CD4-positive, CD25-positive, alpha-beta regulatory T cell (primary cell): ENCODE results near the gene SLC35E3. TPM values are rescaled to one million over a fixed set of nuclear protein-coding genes. Genes with fewer than 3 reads are reported as not detected.

ENCODE experiments used
- ATAC-seq, 2 donors: fragments of 150-1000 bp; cut with Tn5 transposase; one replicate each; pipeline ENCODE4 v1.10.0; 2021; ENCODE audit warnings: low read depth in 2 of 2, moderate number of reproducible peaks in 2 of 2, moderate library complexity in 1 of 2
- DNase-seq, 3 donors: peaks; one replicate each; pipeline versions ENCODE4 v3.0.0 to v3.0.0-alpha.2; 2012 to 2022; ENCODE audit warnings: mixed read lengths in 1 of 3
- H3K27ac ChIP-seq: one replicate; pipeline ENCODE4 v1.7.0; 2013; ENCODE audit warnings: mild to moderate bottlenecking, low read length; ENCODE audit not compliant: insufficient read depth, poor library complexity, severe bottlenecking
- H3K27me3 ChIP-seq: one replicate; pipeline ENCODE4 v1.7.0; 2013; ENCODE audit warnings: low read length; ENCODE audit not compliant: control insufficient read depth, insufficient read depth
- H3K36me3 ChIP-seq: one replicate; pipeline ENCODE4 v1.7.0; 2013; ENCODE audit warnings: mild to moderate bottlenecking, low read length, moderate library complexity; ENCODE audit not compliant: control insufficient read depth, insufficient read depth
- H3K4me1 ChIP-seq: 2 replicates; pipeline ENCODE4 v1.7.0; 2013; ENCODE audit warnings: mild to moderate bottlenecking, low read length; ENCODE audit not compliant: insufficient read depth, control insufficient read depth, poor library complexity, severe bottlenecking
- H3K4me3 ChIP-seq: one replicate; pipeline ENCODE4 v1.7.0; 2013; ENCODE audit warnings: low read depth, mild to moderate bottlenecking, low read length, moderate library complexity
- H3K9me3 ChIP-seq, 2 experiments: 1 replicate in 1 of 2; 2 replicates in 1 of 2; pipeline ENCODE4 v1.7.0; 2013; ENCODE audit warnings: low read length in 2 of 2, mild to moderate bottlenecking in 1 of 2, moderate library complexity in 1 of 2; ENCODE audit not compliant: control insufficient read depth in 2 of 2
- H3K27ac Mint-ChIP-seq, 3 donors: one replicate each; pipeline ENCODE4 v1.8.0; 2020 to 2022; ENCODE audit warnings: mild to moderate bottlenecking in 3 of 3, mixed read lengths in 3 of 3, moderate library complexity in 2 of 3
- H3K27me3 Mint-ChIP-seq: one replicate; pipeline ENCODE4 v1.8.0; 2022; ENCODE audit warnings: mild to moderate bottlenecking, mixed read lengths
- H3K36me3 Mint-ChIP-seq: one replicate; pipeline ENCODE4 v1.8.0; 2020; ENCODE audit warnings: mixed read lengths
- H3K4me1 Mint-ChIP-seq, 4 donors: one replicate each; pipeline ENCODE4 v1.8.0; 2020 to 2022; ENCODE audit warnings: mixed read lengths in 4 of 4, mild to moderate bottlenecking in 1 of 4
- H3K4me3 Mint-ChIP-seq, 4 donors: one replicate each; pipeline ENCODE4 v1.8.0; 2020 to 2022; ENCODE audit warnings: mild to moderate bottlenecking in 4 of 4, mixed read lengths in 4 of 4, moderate library complexity in 3 of 4
- H3K9me3 Mint-ChIP-seq, 7 donors: one replicate each; pipeline ENCODE4 v1.8.0; 2020 to 2022; ENCODE audit warnings: mixed read lengths in 7 of 7, mild to moderate bottlenecking in 3 of 7, moderate library complexity in 2 of 7
- polyA plus RNA-seq, 4 donors: library from polyadenylated mRNA; unstranded; fragments of 300-500 nt; fragmentation: Illumina TruSeq; gene quantifications; one replicate each; pipeline ENCODE4 v1.2.3, GENCODE V29; 2021
- total RNA-seq: library from RNA; stranded (reverse); gene quantifications from one replicate; pipeline ENCODE4 v1.2.3, GENCODE V29; 2022

Gene SLC35E3
- total and polyA plus RNA-seq, 5 donors from 2014 or later: 12.1 to 20.2 (median 14.5) TPM

DNA sequence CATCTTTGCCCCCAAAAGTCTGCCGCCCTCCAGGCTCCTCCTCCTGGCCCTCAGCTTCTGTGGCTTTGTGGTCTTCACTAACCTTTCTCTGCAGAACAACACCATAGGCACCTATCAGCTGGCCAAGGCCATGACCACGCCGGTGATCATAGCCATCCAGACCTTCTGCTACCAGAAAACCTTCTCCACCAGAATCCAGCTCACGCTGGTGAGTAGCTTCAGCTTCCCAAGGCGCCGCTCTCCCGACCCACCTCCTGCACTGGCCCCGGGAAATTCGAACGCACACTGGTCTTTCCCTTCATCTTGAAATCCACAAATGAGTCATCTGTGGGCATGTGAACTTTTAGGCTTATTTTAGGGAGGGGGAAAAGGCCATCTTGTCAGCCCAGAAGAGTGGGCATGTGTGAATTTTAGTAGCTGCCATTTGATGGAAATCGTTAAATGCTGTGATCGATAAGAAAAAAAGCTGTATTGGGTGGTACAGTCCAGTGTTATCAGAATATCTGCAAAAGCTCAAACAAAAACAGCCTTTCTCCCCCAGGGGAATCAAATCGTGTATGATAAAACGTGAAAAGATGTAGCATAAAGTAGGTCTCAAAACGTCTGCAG, 700 bp downstream of the SLC35E3 start:
- no peaks in the 10 kb centered on the region for H3K9me3 Mint-ChIP-seq
- peak; percentile 14 to 40 (median 22) for DNase-seq
- H3K27me3 Mint-ChIP-seq: no peaks in the 10 kb centered on the region
- Histone ChIP-seq H3K27me3 (no peaks in the 10 kb centered on the region), H3K9me3 (no peaks in the 10 kb centered on the region), H3K4me3 (peak overlapping the region; percentile 93), H3K4me1 (peaks cover 38% of the 10 kb centered on the region), H3K27ac (peak overlapping the region; percentile 82), H3K36me3 (peaks cover 5% of the 10 kb centered on the region)
- peak in 1 of 2 donors; percentile 2 for ATAC-seq
- peak overlapping the region; percentile 46 to 96 (median 96) for H3K27ac Mint-ChIP-seq
- peak overlapping the region; percentile 95 to 99 (median 98) for H3K4me3 Mint-ChIP-seq
- peaks cover 19% of the 10 kb centered on the region for H3K36me3 Mint-ChIP-seq
- peaks cover 10 to 68% (median 44%) of the 10 kb centered on the region in 4 donors for H3K4me1 Mint-ChIP-seq

GRCh38 chr12:68749443-68749842, 3.5 kb downstream of the SLC35E3 start:
- DNase-seq: no peak
- no peaks in the 10 kb centered on the region for H3K9me3 ChIP-seq
- no peak for ATAC-seq
- H3K36me3 ChIP-seq: peaks cover 11% of the 10 kb centered on the region
- H3K4me1 ChIP-seq: peaks cover 28% of the 10 kb centered on the region
- Mint-ChIP-seq H3K4me1 (peaks cover 0 to 57% (median 36%) of the 10 kb centered on the region in 4 donors), H3K9me3 (no peaks in the 10 kb centered on the region), H3K4me3 (peak overlapping the region in 1 of 4 donors; percentile 55), H3K27ac (peak overlapping the region; percentile 25 to 52 (median 43)), H3K36me3 (peaks cover 37% of the 10 kb centered on the region), H3K27me3 (no peaks in the 10 kb centered on the region)
- no peak overlapping the region for H3K27ac ChIP-seq
- H3K27me3 ChIP-seq: no peaks in the 10 kb centered on the region
- no peak overlapping the region for H3K4me3 ChIP-seq

GRCh38 chr12:68749861-68750260, 3.9 kb downstream of the SLC35E3 start:
- DNase-seq: no peak
- H3K27ac Mint-ChIP-seq: peak overlapping the region; percentile 25 to 52 (median 43)

GRCh38 chr12:68750506-68750905, 4.5 kb downstream of the SLC35E3 start:
- ATAC-seq (no peak), DNase-seq (no peak)
- Histone ChIP-seq H3K9me3 (no peaks in the 10 kb centered on the region), H3K27me3 (no peaks in the 10 kb centered on the region), H3K27ac (no peak overlapping the region), H3K4me1 (peaks cover 21% of the 10 kb centered on the region), H3K36me3 (peaks cover 19% of the 10 kb centered on the region), H3K4me3 (no peak overlapping the region)
- Mint-ChIP-seq H3K27me3 (no peaks in the 10 kb centered on the region), H3K9me3 (no peaks in the 10 kb centered on the region), H3K4me3 (no peak overlapping the region), H3K27ac (peak overlapping the region in 2 of 3 donors; percentile 25 to 52), H3K4me1 (peaks cover 0 to 51% (median 32%) of the 10 kb centered on the region in 4 donors), H3K36me3 (peaks cover 42% of the 10 kb centered on the region)

More at GRCh38 chr12:68749861-68750260, 3.9 kb downstream of the SLC35E3 start:
- Mint-ChIP-seq H3K9me3 (no peaks in the 10 kb centered on the region), H3K4me1 (peaks cover 0 to 57% (median 36%) of the 10 kb centered on the region in 4 donors), H3K4me3 (peak overlapping the region in 1 of 4 donors; percentile 55), H3K36me3 (peaks cover 39% of the 10 kb centered on the region), H3K27me3 (no peaks in the 10 kb centered on the region)
- Histone ChIP-seq H3K4me3 (no peak overlapping the region), H3K27me3 (no peaks in the 10 kb centered on the region), H3K9me3 (no peaks in the 10 kb centered on the region), H3K36me3 (peaks cover 15% of the 10 kb centered on the region), H3K4me1 (peaks cover 28% of the 10 kb centered on the region), H3K27ac (no peak overlapping the region)
- ATAC-seq: no peak

DNA sequence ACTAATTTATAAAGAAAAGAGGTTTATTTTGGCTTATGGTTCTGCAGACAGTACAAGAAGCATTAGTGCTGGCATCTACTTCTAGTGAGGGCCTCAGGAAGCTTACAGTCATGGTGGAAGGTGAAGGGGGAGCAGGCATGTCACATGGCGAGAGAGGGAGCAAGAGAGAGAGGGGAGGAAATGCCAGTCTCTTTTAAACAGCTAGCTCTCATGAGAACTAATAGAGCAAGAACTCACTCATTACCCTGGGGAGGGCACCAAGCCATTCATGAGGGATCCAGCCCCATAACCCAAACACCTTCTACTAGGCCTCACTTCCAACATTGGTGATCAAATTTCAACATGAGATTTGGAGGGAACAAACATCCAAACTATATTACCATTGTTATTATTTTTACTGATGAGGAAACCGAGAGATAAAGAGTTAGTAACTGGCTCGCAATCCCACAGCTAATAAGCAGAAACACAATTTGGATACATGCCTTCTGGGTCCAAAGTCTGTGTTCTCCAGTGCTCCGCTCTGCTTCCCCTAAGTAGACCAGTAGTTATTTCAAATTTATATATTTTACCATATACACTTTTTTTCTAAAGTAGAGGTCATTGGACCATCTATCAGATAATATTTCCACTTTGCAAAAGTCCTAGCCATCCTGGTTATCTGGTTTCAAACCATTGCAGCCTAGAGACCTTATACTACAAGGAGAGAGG, 9.7 kb downstream of the SLC35E3 start:
- Mint-ChIP-seq H3K27ac (no peak overlapping the region), H3K4me3 (no peak overlapping the region), H3K4me1 (peaks cover 0 to 4% (median under 1%) of the 10 kb centered on the region in 4 donors), H3K27me3 (no peaks in the 10 kb centered on the region), H3K9me3 (no peaks in the 10 kb centered on the region), H3K36me3 (peaks cover 61% of the 10 kb centered on the region)
- Histone ChIP-seq H3K4me3 (no peak overlapping the region), H3K27me3 (no peaks in the 10 kb centered on the region), H3K27ac (no peak overlapping the region), H3K4me1 (no peaks in the 10 kb centered on the region), H3K9me3 (no peaks in the 10 kb centered on the region), H3K36me3 (peaks cover 35% of the 10 kb centered on the region)
- no peak for ATAC-seq
- DNase-seq: no peak

GRCh38 chr12:68759852-68760251, 13.9 kb downstream of the SLC35E3 start:
- H3K4me1 ChIP-seq: no peaks in the 10 kb centered on the region
- H3K4me1 Mint-ChIP-seq: peaks cover 0 to 4% (median under 1%) of the 10 kb centered on the region in 4 donors
- H3K36me3 Mint-ChIP-seq: peaks cover 54% of the 10 kb centered on the region
- H3K36me3 ChIP-seq: peaks cover 38% of the 10 kb centered on the region
- no peaks in the 10 kb centered on the region for H3K27me3 Mint-ChIP-seq
- DNase-seq: no peak
- no peaks in the 10 kb centered on the region for H3K27me3 ChIP-seq
- H3K27ac Mint-ChIP-seq: no peak overlapping the region
- H3K9me3 ChIP-seq: no peaks in the 10 kb centered on the region
- no peak for ATAC-seq
- no peak overlapping the region for H3K4me3 ChIP-seq
- H3K27ac ChIP-seq: no peak overlapping the region
- H3K4me3 Mint-ChIP-seq: no peak overlapping the region
- no peaks in the 10 kb centered on the region for H3K9me3 Mint-ChIP-seq

DNA sequence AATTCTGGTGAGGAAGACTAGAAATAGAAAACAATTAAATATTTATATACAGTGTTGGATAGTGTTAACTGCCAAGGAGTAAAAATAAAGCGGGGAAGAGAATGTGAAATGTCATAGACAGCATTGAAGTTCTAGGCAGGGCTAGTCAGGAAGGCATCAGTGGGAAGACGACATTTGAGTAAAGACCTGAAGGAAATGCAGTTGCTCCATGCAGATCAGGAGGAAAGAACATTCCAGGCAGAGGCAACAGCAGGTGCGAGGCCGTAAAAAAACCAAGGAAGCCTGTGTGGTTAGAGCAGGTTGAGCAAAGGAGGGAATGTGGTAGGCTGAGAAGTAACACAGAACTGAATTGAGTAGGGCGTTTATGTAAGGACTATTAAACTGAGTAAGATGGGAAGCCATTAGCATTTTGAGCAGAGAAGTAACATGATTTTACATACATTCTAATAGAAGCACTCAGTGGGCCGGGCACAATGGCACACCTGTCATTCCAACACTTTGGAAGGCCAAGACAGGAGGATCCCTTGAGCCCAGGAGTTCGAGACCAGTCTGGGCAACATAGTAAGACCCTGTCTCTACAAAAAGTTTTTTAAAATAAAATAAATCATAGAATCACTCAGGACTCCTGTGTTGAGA, 14.9 kb downstream of the SLC35E3 start:
- Mint-ChIP-seq H3K36me3 (peaks cover 47% of the 10 kb centered on the region), H3K9me3 (no peaks in the 10 kb centered on the region), H3K4me1 (peaks cover 0 to 4% (median under 1%) of the 10 kb centered on the region in 4 donors), H3K27me3 (no peaks in the 10 kb centered on the region), H3K27ac (no peak overlapping the region), H3K4me3 (no peak overlapping the region)
- no peaks in the 10 kb centered on the region for H3K9me3 ChIP-seq
- ATAC-seq (no peak), DNase-seq (no peak)
- no peak overlapping the region for H3K27ac ChIP-seq
- no peaks in the 10 kb centered on the region for H3K4me1 ChIP-seq
- H3K36me3 ChIP-seq: peaks cover 30% of the 10 kb centered on the region
- H3K4me3 ChIP-seq: no peak overlapping the region
- no peaks in the 10 kb centered on the region for H3K27me3 ChIP-seq
